A673 (cell line): ENCODE data around the gene NUCKS1.

ENCODE experiments used
- CTCF ChIP-seq: fragments of 300-800, 200-600 bp; sonication (generic); conservative IDR thresholded peaks from 2 replicates; pipeline ENCODE4 v1.5.1; 2017; ENCODE audit warnings: low read depth, mild to moderate bottlenecking, antibody characterized with exemption, low read length, moderate library complexity, mixed read lengths
- EZH2 ChIP-seq: fragments of 200-600 bp; sonication (generic); IDR thresholded peaks from 2 replicates; pipeline ENCODE4 v1.6.1; 2017; ENCODE audit warnings: borderline replicate concordance, low read depth, mild to moderate bottlenecking, mixed read lengths, antibody characterized with exemption, low read length; ENCODE audit not compliant: poor library complexity, severe bottlenecking

- no peak for TF ChIP-seq CTCF
- TF ChIP-seq EZH2 = no peak
Measured at GRCh38 chr1:205710201-205711062, 39.5 kb downstream of the NUCKS1 start.
